HG03025 (cell line): Measurements from ENCODE around the gene MYL4.
"Not testable (repeated sequence)": the region's sequence is repeated elsewhere in the genome, so short reads cannot be mapped to it uniquely, and the experiment has no call there.

Source experiments
- ATAC-seq: cut with Tn5 transposase; IDR thresholded peaks from one replicate; pipeline ENCODE4 v1.9.1; 2021; ENCODE audit warnings: mild to moderate bottlenecking, moderate library complexity; ENCODE audit not compliant: unreplicated experiment, low FRiP score

MYL4 gene

DNA sequence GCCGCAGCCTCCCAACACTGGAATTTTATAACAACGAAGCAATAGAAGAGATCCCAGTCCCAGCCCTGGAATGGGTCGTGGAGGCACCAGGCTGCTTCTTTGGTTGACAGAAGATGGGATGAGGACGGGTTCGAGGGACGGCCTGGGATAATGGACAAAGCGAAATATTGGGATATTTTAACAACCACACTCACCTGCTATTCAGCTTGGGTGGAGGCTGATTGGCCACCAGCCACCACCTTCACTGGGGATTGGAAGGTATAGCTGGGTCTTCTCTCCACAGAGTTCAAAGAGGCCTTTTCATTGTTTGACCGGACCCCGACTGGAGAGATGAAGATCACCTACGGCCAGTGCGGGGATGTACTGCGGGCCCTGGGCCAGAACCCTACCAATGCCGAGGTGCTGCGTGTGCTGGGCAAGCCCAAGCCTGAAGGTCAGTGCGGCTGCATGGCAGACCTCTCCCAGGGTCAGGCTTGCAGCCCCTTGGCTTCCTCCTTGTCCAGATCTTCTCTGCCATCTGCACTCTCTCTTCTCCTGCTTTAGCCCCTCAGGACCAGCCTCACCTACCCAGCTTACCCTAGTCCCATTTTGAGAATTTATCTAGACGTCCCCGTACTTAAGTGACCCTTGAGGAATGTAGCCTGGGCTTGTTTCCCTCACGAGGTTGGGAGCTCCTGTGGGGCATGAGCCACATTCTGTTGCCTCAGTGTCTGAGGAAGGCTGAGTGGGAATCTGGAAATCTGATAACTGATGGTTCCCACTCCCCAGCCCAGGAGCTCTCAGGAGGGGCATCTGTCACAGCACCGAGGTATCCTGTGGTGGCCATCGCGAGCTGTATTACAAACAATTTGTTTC lies 10.7 kb downstream of the MYL4 start:
- ATAC-seq, result no peak

DNA sequence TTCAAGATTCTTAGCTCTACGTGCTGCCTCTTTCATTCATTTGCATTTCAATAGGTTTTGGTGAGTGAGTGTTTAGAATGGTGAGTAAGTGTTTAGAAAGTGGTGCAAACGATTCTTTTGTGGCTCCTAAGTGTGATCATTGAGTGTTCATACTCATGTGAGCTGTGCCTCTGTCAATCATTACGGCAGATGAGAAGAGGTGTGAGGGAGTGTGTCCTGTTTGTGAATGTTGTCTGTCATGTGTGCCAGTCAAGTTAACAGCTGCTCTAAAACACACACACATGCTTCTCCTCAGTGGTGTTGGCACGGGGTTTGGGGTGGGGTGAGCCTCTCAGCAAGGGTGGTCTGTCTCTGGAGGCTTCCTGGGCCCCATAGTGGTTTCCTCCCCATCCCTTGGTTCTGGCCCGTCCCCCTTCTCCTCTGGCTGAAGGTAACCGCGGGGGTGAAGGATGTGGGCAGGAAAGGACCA lies 11.4 kb downstream of the MYL4 start:
- ATAC-seq, result no peak

DNA sequence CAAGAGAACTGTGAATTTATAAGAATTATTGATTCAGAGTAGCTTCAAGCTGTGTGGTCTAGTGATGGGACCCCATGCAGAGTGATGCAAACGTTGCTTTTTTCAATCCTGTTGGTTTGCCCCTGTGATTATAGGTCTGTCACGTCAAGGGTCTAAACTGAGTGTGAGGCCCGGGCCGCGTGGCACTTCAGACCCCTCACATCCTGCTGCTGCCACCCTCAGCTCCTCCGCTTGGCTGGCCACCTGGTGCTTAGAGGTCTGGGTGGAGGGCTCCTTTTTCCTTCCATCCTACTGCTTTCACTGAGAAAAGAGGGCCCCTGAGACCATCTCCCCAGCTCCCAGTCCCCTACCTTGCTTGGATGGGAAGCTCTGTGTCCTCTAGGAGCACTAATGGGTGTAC lies 12.0 kb downstream of the MYL4 start:
- ATAC-seq, result no peak

DNA sequence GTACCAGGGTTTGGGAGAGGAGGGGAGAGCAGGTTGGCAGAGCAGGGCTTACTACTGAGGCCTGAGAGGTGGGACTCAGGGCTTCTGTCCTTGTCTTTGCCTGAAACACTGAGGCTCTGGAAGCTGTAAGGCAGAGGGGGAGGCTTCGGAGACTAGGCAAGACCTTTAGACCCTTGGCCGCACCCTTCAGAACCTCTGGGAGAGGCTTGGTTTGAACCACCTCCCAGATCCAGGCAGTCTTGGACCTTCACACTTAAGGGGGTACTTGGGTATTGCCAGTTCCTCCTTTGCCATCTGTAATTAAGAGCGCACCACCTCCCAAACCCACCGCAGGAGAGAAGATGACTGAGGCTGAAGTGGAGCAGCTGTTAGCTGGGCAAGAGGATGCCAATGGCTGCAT lies 12.9 kb downstream of the MYL4 start:
- ATAC-seq, result no peak

DNA sequence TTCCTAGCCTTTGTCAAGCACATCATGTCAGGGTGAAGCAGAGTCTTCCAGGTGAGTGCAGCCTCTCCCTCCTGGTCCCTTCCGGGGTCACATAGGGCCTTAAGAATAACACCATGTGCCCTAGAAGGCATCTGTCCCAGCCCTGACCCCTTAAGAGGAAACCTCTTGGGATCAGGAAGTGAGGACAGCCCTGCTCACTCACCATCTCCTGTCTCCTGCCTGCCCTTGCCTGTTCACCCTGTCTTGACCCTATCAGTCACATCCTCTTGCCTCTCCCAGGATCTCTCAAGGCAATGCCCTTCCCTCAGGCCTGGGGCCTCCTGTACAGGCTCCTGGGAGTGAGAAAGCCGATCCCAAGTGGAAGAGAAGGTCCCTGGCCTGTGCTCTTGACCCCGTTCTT lies 13.9 kb downstream of the MYL4 start:
- no peak for ATAC-seq

DNA sequence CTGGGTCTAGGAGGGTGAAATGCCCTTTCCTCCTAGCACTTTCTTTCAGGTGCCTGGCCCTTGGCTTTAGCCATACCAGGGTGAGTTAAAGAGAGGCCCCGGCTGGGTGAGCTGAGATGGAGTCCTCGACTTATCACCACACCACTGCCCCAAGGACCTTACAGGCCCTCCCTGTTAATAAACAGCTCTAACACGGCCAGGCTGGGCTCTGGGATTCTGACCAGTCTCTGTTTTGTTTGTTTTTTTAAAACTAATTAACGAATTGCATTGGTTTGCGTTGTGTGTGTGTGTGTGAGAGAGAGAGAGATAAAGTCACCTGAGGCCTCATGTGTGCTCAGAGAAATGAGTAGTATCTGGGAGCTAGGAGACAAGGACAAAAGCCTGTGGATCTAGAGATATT lies 14.3 kb downstream of the MYL4 start:
- no peak for ATAC-seq

DNA sequence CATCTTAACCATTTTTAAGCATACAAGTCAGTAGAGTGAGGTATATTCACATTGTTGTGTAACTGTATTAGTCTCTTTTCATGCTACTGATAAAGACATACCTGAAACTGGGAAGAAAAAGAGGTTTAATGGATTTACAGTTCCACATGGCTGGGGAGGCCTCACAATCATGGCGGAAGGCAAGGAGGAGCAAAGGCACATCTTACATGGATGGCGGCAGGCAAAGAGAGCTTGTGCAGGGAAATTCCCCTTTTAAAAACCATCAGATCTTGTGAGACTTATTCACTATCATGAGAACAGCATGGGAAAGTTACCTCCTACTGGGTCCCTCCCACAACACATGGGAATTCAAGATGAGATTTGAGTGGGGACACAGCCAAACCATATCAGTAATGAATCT lies 14.9 kb downstream of the MYL4 start:
- ATAC-seq, result not testable (repeated sequence)

DNA sequence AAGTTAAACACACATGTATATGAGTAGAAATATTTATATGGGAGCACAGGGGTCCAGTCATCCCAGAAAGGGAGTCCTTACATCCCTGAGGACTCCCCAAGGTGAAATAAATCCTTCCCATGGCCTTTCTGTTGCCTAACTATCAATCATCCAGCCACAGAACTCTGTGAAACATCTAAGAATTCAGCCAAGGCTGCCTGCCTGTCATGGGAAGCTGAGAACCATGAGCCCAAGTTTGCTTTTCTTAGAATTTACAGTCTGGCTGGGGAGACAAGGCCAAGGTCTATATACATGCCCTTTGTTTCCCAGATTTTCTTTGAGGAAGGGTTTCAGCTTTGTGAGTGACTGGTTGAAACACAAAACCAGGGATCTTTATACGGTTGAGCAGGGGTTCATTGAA lies 15.8 kb downstream of the MYL4 start:
- no peak for ATAC-seq

DNA sequence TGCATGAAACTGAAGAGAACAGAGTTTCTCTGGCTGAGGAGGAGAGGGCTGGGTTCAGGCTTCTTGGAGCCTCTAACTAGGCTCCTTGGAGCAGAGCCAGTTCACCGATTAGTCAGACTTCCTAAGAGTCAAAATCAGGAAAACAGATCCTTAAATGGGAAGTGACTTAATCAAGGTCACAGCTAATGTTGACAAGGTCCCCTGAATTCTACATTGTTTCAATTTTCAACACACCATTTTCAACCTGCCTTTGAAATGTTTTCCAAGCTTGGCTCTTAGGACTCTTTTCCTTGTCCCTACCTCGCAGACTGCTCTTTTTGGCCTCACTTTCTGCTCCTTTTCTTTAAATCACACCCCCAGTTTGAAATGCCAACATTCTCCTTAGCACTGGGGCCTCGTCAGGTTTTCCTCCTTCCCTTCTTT lies 16.3 kb downstream of the MYL4 start:
- ATAC-seq, result no peak

DNA sequence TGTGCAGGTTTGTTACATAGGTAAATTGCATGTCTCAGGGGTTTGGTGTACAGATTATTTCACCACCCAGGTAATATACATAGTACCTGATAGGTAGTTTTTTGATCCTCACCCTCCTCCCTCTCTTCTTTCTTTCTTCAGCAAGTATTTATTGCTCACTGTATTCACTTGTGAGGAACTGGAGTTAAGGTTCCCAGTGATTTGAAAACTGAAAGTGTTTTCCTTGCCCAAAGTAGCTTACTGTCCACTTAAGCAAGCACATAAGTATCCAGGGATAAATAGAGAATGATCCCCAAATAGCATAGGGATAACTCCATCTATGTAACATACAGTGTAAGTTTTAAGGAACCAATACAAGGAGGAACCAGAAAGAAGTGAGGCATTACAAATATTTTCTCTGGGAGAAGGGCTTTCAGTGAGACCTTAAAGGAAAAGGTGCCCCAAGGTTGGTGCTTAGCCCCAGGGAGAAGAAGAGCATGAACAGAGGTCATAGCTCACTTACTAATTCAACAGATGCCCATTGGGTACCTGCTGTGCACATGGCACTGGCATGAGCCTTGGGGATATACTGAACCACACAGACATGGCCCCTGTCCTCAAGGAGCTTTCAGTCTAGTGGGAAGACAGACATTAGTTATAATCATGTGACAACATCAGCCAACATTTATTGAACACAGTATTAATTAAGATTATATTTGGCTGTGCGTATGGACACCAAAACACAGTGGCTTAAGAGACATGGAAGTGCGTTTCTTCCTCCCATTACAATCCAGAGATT lies 17.0 kb downstream of the MYL4 start:
- ATAC-seq, result no peak

DNA sequence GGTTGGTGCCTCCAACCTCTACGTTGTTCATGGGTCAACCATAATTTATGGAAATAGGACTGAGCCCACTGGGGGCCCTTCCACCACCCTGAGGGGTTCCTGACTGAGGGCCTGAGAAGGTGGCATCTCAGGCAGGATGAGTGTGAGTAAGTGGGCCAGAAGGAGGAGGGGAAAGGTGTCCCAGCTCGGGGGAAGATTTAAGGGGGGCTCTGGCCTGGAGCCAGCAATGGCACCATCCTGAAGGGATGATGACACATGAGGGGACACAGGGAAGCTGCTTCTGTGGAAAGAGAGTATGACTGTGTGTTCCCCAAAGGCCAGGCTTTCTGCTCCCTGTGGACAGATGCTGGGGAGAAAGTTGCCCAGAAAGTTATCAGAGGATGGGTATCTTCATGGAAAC lies 18.7 kb downstream of the MYL4 start:
- no peak for ATAC-seq

DNA sequence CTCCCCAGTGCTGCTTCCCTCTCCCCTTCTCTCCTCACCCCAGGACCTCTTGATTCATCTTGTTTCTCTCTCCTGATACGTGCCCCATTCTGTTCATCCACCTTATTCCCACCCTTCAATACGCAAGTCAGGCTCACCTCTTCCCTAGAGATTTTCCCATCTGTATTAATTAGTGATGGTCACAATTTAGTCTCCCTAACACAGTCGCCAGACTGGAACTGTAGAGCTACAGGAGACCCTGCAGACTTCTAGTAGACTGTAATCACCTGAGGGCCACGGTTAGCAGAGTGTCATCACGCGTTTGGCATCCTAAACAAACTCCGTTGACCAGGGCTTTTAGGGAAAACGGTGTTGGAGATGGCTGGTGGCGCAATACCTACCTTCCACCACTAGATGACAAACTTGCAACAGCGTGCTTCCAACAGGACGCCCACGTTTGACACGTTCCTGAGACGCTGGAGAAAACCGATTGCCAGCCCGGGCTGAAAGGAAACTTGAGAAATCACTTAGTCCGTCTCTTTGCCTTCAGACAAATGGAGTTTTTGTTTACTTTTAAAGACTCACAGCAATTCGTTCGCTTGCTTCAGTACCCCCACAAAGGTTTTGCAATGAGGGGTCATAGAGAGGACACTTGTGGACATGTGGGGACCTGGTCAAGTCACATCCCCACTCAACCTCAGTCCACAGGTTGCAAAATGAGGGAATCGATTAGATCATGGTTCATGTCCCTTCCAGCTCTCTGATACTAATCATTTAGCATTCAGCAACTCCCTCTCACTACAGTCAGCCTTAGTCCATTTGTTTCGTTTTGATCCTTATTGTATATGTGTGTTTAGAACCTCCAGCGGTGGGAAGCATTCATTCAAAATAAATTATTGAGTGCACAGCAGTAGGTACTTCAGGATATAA lies 20.6 kb downstream of the MYL4 start:
- ATAC-seq, result no peak

DNA sequence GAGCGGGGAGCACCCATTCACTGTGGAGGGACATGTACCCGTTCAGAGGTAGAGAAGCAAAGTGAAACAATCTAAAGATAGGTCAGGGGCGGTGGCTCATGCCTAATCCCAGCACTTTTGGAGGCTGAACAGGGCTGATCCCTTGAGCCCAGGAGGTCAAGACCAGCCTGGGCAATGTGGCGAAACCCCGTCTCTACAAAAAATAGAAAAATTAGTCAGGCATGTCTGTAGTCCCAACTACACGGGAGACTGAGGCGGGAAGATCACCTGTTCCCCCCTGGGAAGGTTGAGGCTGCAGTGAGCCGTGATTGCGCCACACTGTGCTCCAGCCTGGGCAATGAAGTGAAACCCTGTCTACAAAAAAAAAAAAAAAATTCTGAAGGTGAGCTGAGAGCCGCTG lies 21.7 kb downstream of the MYL4 start:
- no peak for ATAC-seq

DNA sequence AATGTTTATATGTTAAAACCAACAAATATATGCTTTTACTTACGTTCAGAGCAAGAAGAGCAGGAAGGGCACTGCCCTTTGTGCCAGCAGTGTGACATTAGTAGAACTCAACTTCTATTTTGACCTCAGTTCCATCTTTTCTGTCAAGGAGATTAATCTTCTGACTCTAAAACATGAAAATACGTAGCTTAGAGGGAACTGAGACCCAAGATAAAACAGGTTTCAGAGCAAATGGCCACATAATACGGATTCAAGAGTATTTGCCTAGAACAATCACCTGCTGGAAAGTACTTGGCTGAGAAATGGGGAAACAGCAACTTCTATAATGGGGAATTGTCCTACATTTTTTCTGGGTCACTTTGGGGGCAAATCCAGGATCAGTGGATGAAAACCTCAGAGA lies 22.2 kb downstream of the MYL4 start:
- ATAC-seq, result no peak

DNA sequence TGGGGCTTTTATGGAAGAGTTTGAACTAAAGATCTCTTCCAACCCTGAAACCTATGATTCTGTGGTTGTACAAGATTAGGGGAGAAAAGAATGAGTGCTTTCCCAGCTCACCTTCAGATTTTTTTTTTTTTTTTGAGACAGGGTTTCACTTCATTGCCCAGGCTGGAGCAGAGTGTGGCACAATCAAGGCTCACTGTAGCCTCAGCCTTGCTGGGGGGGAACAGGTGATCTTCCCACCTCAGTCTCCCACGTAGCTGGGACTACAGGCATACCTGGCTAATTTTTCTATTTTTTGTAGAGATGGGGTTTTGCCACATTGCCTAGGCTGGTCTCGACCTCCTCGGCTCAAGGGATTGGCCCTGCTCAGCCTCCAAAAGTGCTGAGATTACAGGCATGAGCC lies 22.7 kb downstream of the MYL4 start:
- no peak for ATAC-seq

DNA sequence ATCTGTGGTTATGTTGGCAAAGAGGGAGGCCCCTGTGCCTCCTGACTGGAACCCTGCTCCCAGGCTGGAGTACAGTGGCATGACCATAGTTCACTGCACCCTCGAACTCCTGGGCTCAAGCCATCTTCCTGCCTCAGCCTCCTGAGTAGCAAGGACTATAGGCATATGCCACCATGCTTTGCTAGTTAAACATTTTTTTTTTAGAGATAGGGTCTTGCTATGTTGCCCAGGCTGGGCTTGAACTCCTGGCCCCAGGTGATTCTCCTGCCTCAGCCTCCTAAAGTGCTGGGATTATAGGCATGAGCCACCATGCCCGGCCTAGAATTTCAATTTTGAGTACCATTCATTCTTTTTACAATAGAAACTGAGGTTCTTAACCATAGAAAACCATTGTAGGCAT lies 23.3 kb downstream of the MYL4 start:
- no peak for ATAC-seq

DNA sequence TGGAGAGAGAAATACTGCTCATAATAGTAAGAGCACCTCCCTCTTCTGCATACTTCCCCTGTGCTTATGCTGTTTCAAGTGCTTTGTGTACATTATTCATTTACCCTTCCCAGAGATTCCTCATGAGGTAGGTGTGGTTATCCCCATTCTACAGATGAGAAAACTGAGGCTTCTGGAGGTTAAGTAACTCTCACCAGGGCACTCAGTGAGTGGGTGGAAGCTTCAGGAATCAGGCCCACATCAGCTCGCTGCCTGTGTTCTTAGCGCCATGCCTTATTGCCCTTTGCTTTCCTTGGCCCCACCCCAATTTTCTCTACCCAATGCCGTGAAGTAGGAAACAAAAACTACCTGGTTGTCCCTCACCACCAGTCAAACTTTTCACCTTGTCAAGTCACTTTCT lies 26.4 kb downstream of the MYL4 start:
- ATAC-seq, result no peak

DNA sequence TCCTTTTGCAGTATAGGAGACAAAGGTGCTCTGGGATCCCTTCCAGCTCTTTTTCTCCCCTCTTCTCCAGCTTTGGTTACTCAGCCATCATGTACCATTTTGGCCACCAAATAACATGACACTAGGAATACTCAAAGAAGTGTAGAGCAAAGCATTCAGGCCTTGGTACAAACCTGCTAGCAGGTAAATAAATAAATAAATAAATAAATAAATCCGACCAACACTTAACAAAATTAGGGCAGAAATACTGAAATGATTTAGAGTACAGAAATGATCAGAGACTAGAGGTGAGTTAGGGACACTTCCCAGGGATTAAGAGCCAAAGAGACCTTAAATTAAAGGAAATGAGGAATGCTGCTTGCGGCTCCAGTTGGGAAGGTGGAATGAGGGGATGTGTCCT lies 26.8 kb downstream of the MYL4 start:
- ATAC-seq, result no peak

DNA sequence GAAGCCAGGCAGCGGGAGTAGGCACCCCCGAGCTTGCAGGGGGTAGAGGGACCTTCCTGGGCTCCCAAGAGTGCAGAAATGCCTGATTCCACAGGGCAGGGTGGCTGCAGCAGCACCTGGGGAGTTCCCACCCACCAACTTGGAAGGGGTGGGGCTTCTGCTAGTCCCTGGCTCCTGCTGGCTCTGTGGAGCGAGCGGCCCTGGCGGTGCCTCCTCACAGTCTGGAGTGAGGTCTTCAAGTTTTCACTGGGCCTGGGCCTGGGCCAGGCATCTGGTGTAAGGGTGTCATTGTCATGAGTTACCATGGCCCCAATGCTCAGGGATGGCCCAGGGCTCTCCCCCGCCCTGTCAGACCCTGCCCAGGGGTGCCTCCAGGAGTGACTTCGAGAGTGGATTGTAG lies 28.7 kb downstream of the MYL4 start:
- no peak for ATAC-seq

DNA sequence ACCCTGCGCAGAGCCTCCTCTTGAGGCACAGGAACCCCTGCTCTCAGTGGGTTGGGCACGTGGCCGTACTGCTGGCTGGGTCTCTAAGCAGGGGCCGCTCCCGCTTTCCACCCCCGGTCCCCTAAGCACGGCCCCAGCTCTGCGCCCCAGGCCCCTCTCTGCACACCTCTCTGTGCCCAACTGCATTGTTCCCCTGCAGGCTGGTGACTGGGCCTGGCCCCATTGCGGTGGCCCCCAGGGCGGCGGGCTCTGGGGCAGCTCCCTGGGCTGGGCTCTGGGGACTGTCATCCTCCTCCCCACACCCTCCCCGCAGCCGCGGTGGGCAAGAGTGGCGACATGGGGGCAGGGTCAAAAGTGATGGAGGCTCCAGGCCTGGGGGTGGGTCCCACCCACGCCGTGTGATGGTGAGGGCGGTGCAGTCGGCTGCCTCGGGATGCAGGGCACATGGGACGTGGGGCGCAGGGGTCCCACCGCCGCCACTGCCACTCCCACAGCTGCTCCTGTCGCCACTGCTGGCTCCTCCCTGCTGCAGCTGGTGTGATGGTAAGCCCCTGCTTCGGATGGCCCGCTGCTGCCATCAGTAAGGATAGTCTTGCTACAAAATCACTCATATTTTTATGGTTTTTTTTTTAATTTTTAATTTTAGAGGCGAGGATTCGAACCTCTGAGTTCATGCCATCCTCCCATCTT lies 29.3 kb downstream of the MYL4 start:
- ATAC-seq, result no peak
